ENCODE data around the gene TEX29.

Gene TEX29

DNA sequence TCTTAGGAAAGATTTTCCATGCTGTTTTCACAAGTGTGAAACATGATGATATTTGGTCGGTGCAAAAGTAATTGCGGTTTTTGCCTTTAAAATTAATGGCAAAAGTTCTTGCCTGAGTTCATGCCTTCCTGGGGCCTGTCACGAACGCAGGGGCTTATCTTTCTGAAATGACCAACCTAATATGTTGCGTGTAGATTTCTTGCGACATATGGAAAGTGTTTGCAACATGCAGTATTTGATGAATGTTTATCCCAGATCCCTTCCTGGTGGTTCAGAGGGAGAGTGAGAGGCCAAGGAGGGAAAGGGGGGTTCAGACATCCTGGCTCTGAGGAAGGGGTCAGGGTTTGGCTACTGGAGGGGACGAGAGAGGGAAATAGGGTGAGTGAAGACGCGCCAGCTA, 72.0 kb downstream of the TEX29 start:
- H4K20me1 ChIP-seq (ENCODE audit: insufficient read depth, low read length, poor library complexity, severe bottlenecking), result no peaks in the 10 kb centered on the region
- no peaks in the 10 kb centered on the region for H3K79me2 ChIP-seq (ENCODE audit: insufficient read depth, low read length)
- no peaks in the 10 kb centered on the region for H3K9me2 ChIP-seq (replicated peaks; ENCODE audit: low read depth, low read length)
- TF ChIP-seq CTCF (conservative IDR thresholded peaks at IDR 0.05; ENCODE audit: low read length) (no peak), EZH2phosphoT487 (IDR thresholded peaks at IDR 0.05; ENCODE audit: borderline replicate concordance) (no peak)
- H3K27me3 ChIP-seq (ENCODE audit: insufficient read depth, low read length, poor library complexity, severe bottlenecking), result no peaks in the 10 kb centered on the region
- no peak overlapping the region for H3K4me3 ChIP-seq (ENCODE audit: low read length, poor library complexity, severe bottlenecking)
- H2AFZ ChIP-seq (ENCODE audit: low read length), result no peak overlapping the region
- no peaks in the 10 kb centered on the region for H3K4me1 ChIP-seq (ENCODE audit: insufficient read depth, low read length, poor library complexity, severe bottlenecking)
- H3K9ac ChIP-seq (ENCODE audit: low read depth, low read length, poor library complexity, severe bottlenecking), result no peak overlapping the region
- H3F3A ChIP-seq (ENCODE audit: low read depth), result no peaks in the 10 kb centered on the region
- H3K36me3 ChIP-seq (ENCODE audit: insufficient read depth, low read length), result no peaks in the 10 kb centered on the region
- no peak overlapping the region for H3K4me2 ChIP-seq (ENCODE audit: low read depth, low read length, poor library complexity, severe bottlenecking)
- H3K9me3 ChIP-seq (ENCODE audit: insufficient read depth, low read depth, low read length), result no peaks in the 10 kb centered on the region; the same call in 1 of the 2 replicates

DNA sequence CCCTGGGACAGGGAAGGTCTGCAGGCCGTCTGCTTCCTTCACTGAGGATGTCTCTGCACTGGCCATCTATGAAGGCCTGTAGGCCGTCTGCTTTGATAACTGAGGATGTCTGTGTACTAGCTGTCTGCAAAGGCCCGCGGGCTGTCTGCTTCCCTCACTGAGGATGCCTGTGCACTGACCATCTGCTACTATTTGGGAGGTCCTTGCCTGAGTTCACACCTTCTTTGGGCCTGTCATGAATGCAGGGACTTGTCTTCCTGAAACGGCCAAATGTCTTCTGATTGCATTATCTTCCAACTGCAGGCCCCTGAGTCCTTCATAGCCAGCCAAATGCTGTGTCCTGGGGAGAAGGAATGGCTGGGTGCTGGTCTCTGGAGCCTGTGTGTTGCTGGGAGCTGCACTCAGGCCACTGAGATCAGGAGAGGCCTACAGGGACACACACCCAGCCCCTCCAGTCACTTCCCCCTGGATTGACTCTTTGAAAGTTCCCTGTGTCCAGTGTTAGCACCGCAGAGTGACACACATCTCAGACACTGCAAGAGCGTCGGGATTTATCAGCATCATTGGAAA, 72.9 kb downstream of the TEX29 start:
- Histone ChIP-seq H4K20me1 (ENCODE audit: insufficient read depth, low read length, poor library complexity, severe bottlenecking) (no peaks in the 10 kb centered on the region), H3K4me3 (ENCODE audit: low read length, poor library complexity, severe bottlenecking) (no peak overlapping the region), H3K9me2 (replicated peaks; ENCODE audit: low read depth, low read length) (no peaks in the 10 kb centered on the region), H3F3A (ENCODE audit: low read depth) (no peaks in the 10 kb centered on the region), H3K27me3 (ENCODE audit: insufficient read depth, low read length, poor library complexity, severe bottlenecking) (no peaks in the 10 kb centered on the region), H3K9ac (ENCODE audit: low read depth, low read length, poor library complexity, severe bottlenecking) (no peak overlapping the region), H2AFZ (ENCODE audit: low read length) (no peak overlapping the region), H3K4me2 (ENCODE audit: low read depth, low read length, poor library complexity, severe bottlenecking) (no peak overlapping the region), H3K9me3 (ENCODE audit: insufficient read depth, low read depth, low read length) (no peaks in the 10 kb centered on the region; the same call in 1 of the 2 replicates), H3K36me3 (ENCODE audit: insufficient read depth, low read length) (no peaks in the 10 kb centered on the region), H3K79me2 (ENCODE audit: insufficient read depth, low read length) (no peaks in the 10 kb centered on the region), H3K4me1 (ENCODE audit: insufficient read depth, low read length, poor library complexity, severe bottlenecking) (no peaks in the 10 kb centered on the region)
- no peak for TF ChIP-seq CTCF (conservative IDR thresholded peaks at IDR 0.05; ENCODE audit: low read length)
- TF ChIP-seq EZH2phosphoT487 (IDR thresholded peaks at IDR 0.05; ENCODE audit: borderline replicate concordance), result no peak
